Panc1 (cell line): Measurements from ENCODE around the gene RASSF8. TPM values are rescaled to one million over a fixed set of nuclear protein-coding genes. Genes with fewer than 3 reads are reported as not detected.

Experiments used
- ATAC-seq: fragments of 200-7000 bp; cut with Tn5 transposase; 2 replicates; pipeline ENCODE4 v1.9.1; 2020; ENCODE audit warnings: mild to moderate bottlenecking, moderate library complexity
- BruUV-seq: library from RNA; stranded (reverse); fragments of 400-500 nt; replicated peaks from 2 replicates; lab custom pipeline; 2021; lab: Mats Ljungman, UMichigan
- CTCF ChIA-PET: fragments of 300-600 bp; sonication (Branson Sonifier 250); formaldehyde crosslinking; loops from one replicate; lab custom pipeline; 2022; ENCODE audit warnings: antibody characterized with exemption; lab: Charles Lee
- POLR2A ChIA-PET: fragments of 300-600 bp; sonication (Branson Sonifier 250); formaldehyde crosslinking; loops from one replicate; lab custom pipeline; 2022; ENCODE audit warnings: antibody characterized with exemption; lab: Charles Lee
- DNase-seq: peaks from one replicate; pipeline ENCODE4 v3.0.0-alpha.2; 2010; ENCODE audit warnings: low read depth, low spot score
- H3K27ac ChIP-seq: 2 replicates; pipeline ENCODE4 v1.5.1; 2011; ENCODE audit warnings: mild to moderate bottlenecking, low read length, inconsistent platforms
- H3K27me3 ChIP-seq: fragments of 200-500 bp; sonication (Bioruptor generic); 2 replicates; pipeline ENCODE4 v1.6.0; 2014; ENCODE audit warnings: low read length, inconsistent platforms; ENCODE audit not compliant: control insufficient read depth, insufficient read depth
- H3K36me3 ChIP-seq: fragments of 200-500 bp; sonication (Bioruptor generic); 2 replicates; pipeline ENCODE4 v1.5.1; 2014; ENCODE audit warnings: inconsistent platforms, mild to moderate bottlenecking, low read length, moderate library complexity; ENCODE audit not compliant: control insufficient read depth, insufficient read depth
- H3K4me1 ChIP-seq: 2 replicates; pipeline ENCODE4 v1.5.1; 2011; ENCODE audit warnings: inconsistent platforms, mild to moderate bottlenecking, low read length, moderate library complexity; ENCODE audit not compliant: control insufficient read depth, insufficient read depth
- H3K4me3 ChIP-seq, 2 experiments: 2 replicates each; pipeline ENCODE4 v1.5.1; 2011 to 2012; ENCODE audit warnings: low read depth in 2 of 2, low read length in 2 of 2, mild to moderate bottlenecking in 2 of 2, inconsistent platforms in 1 of 2, moderate library complexity in 1 of 2
- H3K9me3 ChIP-seq: fragments of 200-500 bp; sonication (Bioruptor generic); 2 replicates; pipeline ENCODE4 v1.5.1; 2014; ENCODE audit warnings: low read depth, mild to moderate bottlenecking, inconsistent platforms, low read length, moderate library complexity; ENCODE audit not compliant: control insufficient read depth, insufficient read depth
- CTCF ChIP-seq: fragments of 450-650 bp; IDR thresholded peaks from 2 replicates; pipeline ENCODE4 v1.5.1; 2017; ENCODE audit warnings: mild to moderate bottlenecking
- POLR2AphosphoS5 ChIP-seq: IDR thresholded peaks from 2 replicates; pipeline ENCODE4 v1.6.1; 2012; ENCODE audit warnings: mild to moderate bottlenecking, low read depth, low read length, moderate library complexity
- SIN3A ChIP-seq: IDR thresholded peaks from 2 replicates; pipeline ENCODE4 v1.6.1; 2012; ENCODE audit warnings: low read depth, mild to moderate bottlenecking, low read length, moderate library complexity, borderline replicate concordance; ENCODE audit not compliant: insufficient read depth
- TCF7L2 ChIP-seq: IDR thresholded peaks from 2 replicates; pipeline ENCODE4 v1.6.1; 2011; ENCODE audit warnings: mild to moderate bottlenecking, low read depth, low read length, inconsistent platforms
- in situ Hi-C: cut with HindIII; loops from 2 replicates; pipeline ENCODE4 v1.10.0; 2016; ENCODE audit warnings: low sequenced_read_pairs, low pct_unique_long_range_greater_than_20kb
- intact Hi-C: fragments of 100-400 bp; cut with micrococcal nuclease; formaldehyde crosslinking; loops from one replicate; pipeline ENCODE4 v1.10.0; 2022; ENCODE audit not compliant: unreplicated experiment
- total RNA-seq: library from RNA; stranded (reverse); gene quantifications from one replicate; pipeline ENCODE4 v1.2.1, GENCODE V29; 2021; ENCODE audit not compliant: unreplicated experiment
- TF ChIP-seq, protein P1 (sequence below), 2 experiments: IDR thresholded peaks; 2 replicates each; pipeline ENCODE4 v1.6.1; 2011 to 2012; ENCODE audit warnings: low read depth in 2 of 2, control low read depth in 1 of 2, low read length in 1 of 2, mild to moderate bottlenecking in 1 of 2, moderate library complexity in 1 of 2; ENCODE audit not compliant: insufficient read depth in 1 of 2

RASSF8 gene
- total RNA-seq, 1 experiment from 2014 or later, result 103 TPM

DNA sequence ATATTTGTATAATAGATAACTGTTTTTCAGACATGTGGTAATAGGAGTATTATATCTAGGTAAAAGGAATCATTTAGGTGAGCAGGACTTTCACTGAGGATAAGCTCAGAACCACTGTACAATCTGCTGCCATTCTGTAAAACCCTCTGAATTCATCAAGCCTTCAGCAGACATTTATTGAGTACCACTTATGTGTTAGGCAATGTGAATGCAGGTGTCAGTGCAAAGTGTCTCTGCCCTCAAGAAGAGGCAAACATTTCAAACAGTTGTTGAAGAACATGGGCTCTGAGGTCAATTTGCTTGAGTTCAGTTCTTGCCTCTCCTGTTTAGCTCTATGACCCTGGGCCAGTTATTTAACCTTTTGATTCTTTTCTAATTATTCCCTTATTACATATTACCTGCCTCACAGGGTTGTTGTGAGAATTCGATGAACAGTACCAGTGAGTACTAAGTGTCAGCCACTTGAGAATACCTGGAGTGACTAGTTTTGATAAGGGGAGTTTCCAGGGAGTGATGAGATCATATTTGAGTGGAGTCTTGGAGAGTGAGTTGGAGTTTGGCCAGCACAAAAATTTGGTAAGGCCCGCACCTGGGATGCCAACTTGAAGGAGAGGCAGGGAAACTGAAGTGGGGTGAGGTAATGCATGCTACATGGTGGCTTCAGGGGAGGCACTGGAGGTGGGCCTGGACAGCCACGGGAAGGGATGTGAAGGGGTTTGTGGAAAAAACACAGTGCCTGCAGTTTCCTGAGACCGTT, 33.7 kb downstream of the RASSF8 start:
- CTCF ChIA-PET, result no interaction called here
- intact Hi-C loops (no loop called here), in situ Hi-C loops (no loop called here)
- Histone ChIP-seq H3K4me1 (peaks cover 34% of the 10 kb centered on the region), H3K36me3 (no peaks in the 10 kb centered on the region), H3K27ac (no peak overlapping the region), H3K9me3 (no peaks in the 10 kb centered on the region), H3K4me3 (no peak overlapping the region), H3K27me3 (no peaks in the 10 kb centered on the region)
- no peak for DNase-seq
- no peak for ATAC-seq
- TF ChIP-seq TCF7L2 (no peak), SIN3A (no peak), POLR2AphosphoS5 (no peak), CTCF (no peak)
- TF ChIP-seq, protein P1, sequence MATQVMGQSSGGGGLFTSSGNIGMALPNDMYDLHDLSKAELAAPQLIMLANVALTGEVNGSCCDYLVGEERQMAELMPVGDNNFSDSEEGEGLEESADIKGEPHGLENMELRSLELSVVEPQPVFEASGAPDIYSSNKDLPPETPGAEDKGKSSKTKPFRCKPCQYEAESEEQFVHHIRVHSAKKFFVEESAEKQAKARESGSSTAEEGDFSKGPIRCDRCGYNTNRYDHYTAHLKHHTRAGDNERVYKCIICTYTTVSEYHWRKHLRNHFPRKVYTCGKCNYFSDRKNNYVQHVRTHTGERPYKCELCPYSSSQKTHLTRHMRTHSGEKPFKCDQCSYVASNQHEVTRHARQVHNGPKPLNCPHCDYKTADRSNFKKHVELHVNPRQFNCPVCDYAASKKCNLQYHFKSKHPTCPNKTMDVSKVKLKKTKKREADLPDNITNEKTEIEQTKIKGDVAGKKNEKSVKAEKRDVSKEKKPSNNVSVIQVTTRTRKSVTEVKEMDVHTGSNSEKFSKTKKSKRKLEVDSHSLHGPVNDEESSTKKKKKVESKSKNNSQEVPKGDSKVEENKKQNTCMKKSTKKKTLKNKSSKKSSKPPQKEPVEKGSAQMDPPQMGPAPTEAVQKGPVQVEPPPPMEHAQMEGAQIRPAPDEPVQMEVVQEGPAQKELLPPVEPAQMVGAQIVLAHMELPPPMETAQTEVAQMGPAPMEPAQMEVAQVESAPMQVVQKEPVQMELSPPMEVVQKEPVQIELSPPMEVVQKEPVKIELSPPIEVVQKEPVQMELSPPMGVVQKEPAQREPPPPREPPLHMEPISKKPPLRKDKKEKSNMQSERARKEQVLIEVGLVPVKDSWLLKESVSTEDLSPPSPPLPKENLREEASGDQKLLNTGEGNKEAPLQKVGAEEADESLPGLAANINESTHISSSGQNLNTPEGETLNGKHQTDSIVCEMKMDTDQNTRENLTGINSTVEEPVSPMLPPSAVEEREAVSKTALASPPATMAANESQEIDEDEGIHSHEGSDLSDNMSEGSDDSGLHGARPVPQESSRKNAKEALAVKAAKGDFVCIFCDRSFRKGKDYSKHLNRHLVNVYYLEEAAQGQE (IDR thresholded peaks at IDR 0.05; ENCODE audit: insufficient read depth in 1 of 2, low read depth in 2 of 2, low read length in 1 of 2), result no peak
- POLR2A ChIA-PET, result no interaction called here
- BruUV-seq, result no TSS peak

DNA sequence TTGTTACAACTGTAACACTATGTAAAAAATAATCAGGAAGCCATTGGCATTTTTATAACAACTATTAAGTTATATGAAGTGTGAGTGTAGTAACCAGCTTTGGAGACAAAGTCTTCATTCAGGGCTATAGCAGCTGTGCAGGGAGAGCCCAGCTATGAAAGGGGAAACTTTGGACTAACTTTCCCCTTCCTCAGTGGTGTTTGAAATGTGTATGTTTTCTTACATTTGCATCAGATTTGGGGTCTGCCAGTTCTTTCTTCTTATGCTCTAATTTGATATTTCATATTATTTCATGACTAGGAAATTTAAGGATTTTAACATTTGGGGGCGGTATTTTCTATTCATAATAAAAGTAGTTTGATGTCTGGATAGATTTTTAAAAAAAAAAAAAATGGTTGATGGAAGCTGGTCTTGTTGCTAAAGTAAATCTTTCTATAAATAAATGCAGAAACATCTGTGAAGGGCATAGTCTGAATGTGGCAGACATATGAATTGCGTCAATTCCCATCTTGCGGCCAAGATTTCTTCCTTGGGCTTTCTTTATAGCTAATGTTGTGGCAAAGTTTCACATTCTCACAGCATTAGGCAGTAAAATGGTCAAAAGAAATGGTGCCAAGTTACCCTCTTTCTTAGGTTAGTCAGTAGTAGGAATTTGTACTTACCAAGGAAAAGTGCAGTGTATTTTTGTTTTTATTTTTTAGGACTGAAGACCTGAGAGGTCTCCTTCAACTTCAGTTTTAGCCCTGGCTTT, 35.6 kb downstream of the RASSF8 start:
- intact Hi-C loops, result no loop called here
- Histone ChIP-seq H3K9me3 (no peaks in the 10 kb centered on the region), H3K27ac (no peak overlapping the region), H3K4me1 (peaks cover 33% of the 10 kb centered on the region), H3K36me3 (no peaks in the 10 kb centered on the region), H3K27me3 (no peaks in the 10 kb centered on the region), H3K4me3 (no peak overlapping the region)
- ChIA-PET CTCF (interaction anchor here (0.5 to 0.7 kb wide), 2 partner anchors 35 to 228 kb away, joined by 3 read pairs; no protein-coding TSS in a partner anchor), POLR2A (no interaction called here)
- in situ Hi-C loops, result no loop called here
- ATAC-seq, result no peak
- no TSS peak for BruUV-seq
- TF ChIP-seq SIN3A (no peak), CTCF (no peak), TCF7L2 (no peak), POLR2AphosphoS5 (no peak)
- TF ChIP-seq, protein P1 (IDR thresholded peaks at IDR 0.05; ENCODE audit: insufficient read depth in 1 of 2, low read depth in 2 of 2, low read length in 1 of 2), result no peak
- no peak for DNase-seq
